Esophagus squamous epithelium (tissue), 4 donors: ENCODE results near the gene MPL.

Source experiments
- CTCF ChIP-seq, 6 experiments: fragments of 450-650 bp in 4 of 6; fragments of 200-600 bp in 2 of 6; sonication (generic) in 2 of 6; IDR thresholded peaks; one replicate each; pipeline ENCODE4 v1.5.1; 2016 to 2019; ENCODE audit warnings: antibody characterized with exemption in 6 of 6, mild to moderate bottlenecking in 4 of 6, moderate library complexity in 4 of 6
- POLR2A ChIP-seq, 4 donors: fragments of 450-650 bp; IDR thresholded peaks; one replicate each; pipeline ENCODE4 v1.6.1; 2017; ENCODE audit warnings: antibody characterized with exemption in 4 of 4, mild to moderate bottlenecking in 4 of 4, moderate library complexity in 3 of 4

GRCh38 chr1:43345120-43345519, 7.5 kb downstream of the MPL start:
- TF ChIP-seq CTCF (IDR thresholded peaks at IDR 0.05) (no peak), POLR2A (IDR thresholded peaks at IDR 0.05) (no peak)
